Muscle of leg (tissue), 11 donors: ENCODE measurements around the gene OTOF. TPM values are rescaled to one million over a fixed set of nuclear protein-coding genes. Genes with fewer than 3 reads are reported as not detected.

Source experiments
- DNase-seq: peaks from one replicate; pipeline ENCODE4 v3.0.0; 2013
- H3K27ac ChIP-seq: one replicate; pipeline ENCODE4 v1.5.1; 2013; ENCODE audit warnings: mild to moderate bottlenecking, low read length, control low read depth
- H3K27me3 ChIP-seq: one replicate; pipeline ENCODE4 v1.6.1; 2013; ENCODE audit warnings: low read length; ENCODE audit not compliant: control insufficient read depth, insufficient read depth
- H3K36me3 ChIP-seq: one replicate; pipeline ENCODE4 v1.6.1; 2013; ENCODE audit warnings: low read length; ENCODE audit not compliant: control insufficient read depth, insufficient read depth
- H3K4me1 ChIP-seq: one replicate; pipeline ENCODE4 v1.6.1; 2013; ENCODE audit warnings: low read length; ENCODE audit not compliant: control insufficient read depth, insufficient read depth
- H3K4me3 ChIP-seq: one replicate; pipeline ENCODE4 v1.5.1; 2013; ENCODE audit warnings: low read length, control low read depth
- H3K9me3 ChIP-seq: replicated peaks from 2 replicates; pipeline ENCODE4 v1.6.1; 2013; ENCODE audit warnings: low read depth, low read length; ENCODE audit not compliant: control insufficient read depth
- WGBS: methylation state at CpG from one replicate; pipeline ENCODE4 v1.1.5; 2013; ENCODE audit warnings: missing lambda C conversion rate; ENCODE audit not compliant: insufficient coverage; 5-methylcytosine and 5-hydroxymethylcytosine counted together
- polyA plus RNA-seq, 8 donors: library from polyadenylated mRNA; unstranded; fragments of 120-200 nt; gene quantifications; one replicate each; pipeline versions ENCODE4 v1.2.1 to v1.2.3, GENCODE V29; 2013; ENCODE audit warnings: inconsistent platforms in 1 of 8, low replicate concordance in 1 of 8; ENCODE audit not compliant: insufficient read length in 8 of 8, insufficient read depth in 1 of 8
- total RNA-seq: library from RNA; stranded (reverse); fragments of 120-200 nt; gene quantifications from one replicate; pipeline ENCODE4 v1.2.4, GENCODE V29; 2013

Gene OTOF
- total and polyA plus RNA-seq, 9 donors: 8.6 to 28.0 (median 17.9) TPM

- peaks cover 2% of the 10 kb centered on the region for H3K27me3 ChIP-seq
- 78% methylated on average over 7 of the region's 13 CpGs for WGBS
- DNase-seq: no peak
- H3K4me1 ChIP-seq: no peaks in the 10 kb centered on the region
- H3K36me3 ChIP-seq: no peaks in the 10 kb centered on the region
- no peak overlapping the region for H3K4me3 ChIP-seq
- no peak overlapping the region for H3K27ac ChIP-seq
- no peaks in the 10 kb centered on the region for H3K9me3 ChIP-seq
Measured at GRCh38 chr2:26450031-26450635, 27.8 kb downstream of the OTOF start.

GRCh38 chr2:26449278-26450030 is 28.5 kb downstream of the OTOF start:
- WGBS: 93% methylated on average over 6 of the region's 10 CpGs
- Histone ChIP-seq H3K4me1 (no peaks in the 10 kb centered on the region), H3K36me3 (no peaks in the 10 kb centered on the region), H3K27ac (no peak overlapping the region), H3K4me3 (no peak overlapping the region), H3K9me3 (no peaks in the 10 kb centered on the region), H3K27me3 (peaks cover 2% of the 10 kb centered on the region)
- no peak for DNase-seq

GRCh38 chr2:26448651-26449050 is 29.3 kb downstream of the OTOF start:
- no peak for DNase-seq
- no peaks in the 10 kb centered on the region for H3K36me3 ChIP-seq
- WGBS: 81% methylated on average over 6 of the region's 9 CpGs
- H3K27ac ChIP-seq: no peak overlapping the region
- H3K4me1 ChIP-seq: no peaks in the 10 kb centered on the region
- H3K4me3 ChIP-seq: no peak overlapping the region
- H3K27me3 ChIP-seq: no peaks in the 10 kb centered on the region
- H3K9me3 ChIP-seq: no peaks in the 10 kb centered on the region

DNA sequence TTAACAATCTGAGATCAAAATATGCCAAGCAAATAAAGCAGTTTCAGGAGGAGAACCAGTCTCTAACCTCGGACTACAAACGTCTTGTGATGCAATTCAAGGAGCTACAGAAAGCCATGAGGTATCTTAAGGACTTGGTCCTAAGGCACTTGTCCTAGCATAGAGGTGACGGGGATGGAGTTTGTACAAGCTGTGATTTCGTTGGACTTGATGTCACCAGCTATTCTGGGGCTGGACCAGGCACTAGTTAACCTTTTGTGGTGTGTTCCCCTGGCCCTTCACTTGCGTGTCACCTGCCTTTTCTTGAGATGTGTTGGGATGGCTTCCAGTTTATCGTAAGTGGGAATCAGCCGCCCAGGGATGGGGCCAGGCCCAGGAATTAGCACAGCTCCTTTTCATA is 33.7 kb downstream of the OTOF start:
- no peaks in the 10 kb centered on the region for H3K36me3 ChIP-seq
- WGBS: 78% methylated on average over 5 of the region's 7 CpGs
- no peaks in the 10 kb centered on the region for H3K27me3 ChIP-seq

DNA sequence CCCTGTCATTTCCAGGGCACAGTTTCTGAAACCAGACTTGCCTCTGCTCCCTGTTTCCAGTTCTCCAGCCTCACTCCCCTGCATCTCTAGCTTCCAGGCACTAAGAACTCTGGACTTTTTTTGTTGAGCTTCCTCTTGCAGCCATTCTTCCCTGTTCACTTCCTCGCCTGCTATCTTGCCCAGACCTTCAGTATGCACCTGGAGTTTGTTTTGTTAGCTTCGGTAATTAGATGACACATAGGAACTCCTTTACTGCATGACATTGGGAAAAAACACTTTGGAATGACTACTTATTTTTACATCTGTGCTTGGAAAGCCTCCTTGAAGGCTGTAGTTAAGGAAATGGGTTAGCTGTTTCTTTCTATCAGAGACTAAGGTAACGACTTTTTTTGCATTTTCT is 35.2 kb downstream of the OTOF start:
- no peak overlapping the region for H3K4me3 ChIP-seq
- no CpG with 5 or more reads among the region's 3 CpGs for WGBS
- no peak for DNase-seq
- no peak overlapping the region for H3K27ac ChIP-seq
- H3K9me3 ChIP-seq: no peaks in the 10 kb centered on the region
- no peaks in the 10 kb centered on the region for H3K4me1 ChIP-seq
- no peaks in the 10 kb centered on the region for H3K27me3 ChIP-seq
- H3K36me3 ChIP-seq: no peaks in the 10 kb centered on the region

More for the DNA sequence above, 33.7 kb downstream of the OTOF start:
- Histone ChIP-seq H3K4me1 (no peaks in the 10 kb centered on the region), H3K27ac (no peak overlapping the region), H3K4me3 (no peak overlapping the region), H3K9me3 (no peaks in the 10 kb centered on the region)
- DNase-seq: no peak

DNA sequence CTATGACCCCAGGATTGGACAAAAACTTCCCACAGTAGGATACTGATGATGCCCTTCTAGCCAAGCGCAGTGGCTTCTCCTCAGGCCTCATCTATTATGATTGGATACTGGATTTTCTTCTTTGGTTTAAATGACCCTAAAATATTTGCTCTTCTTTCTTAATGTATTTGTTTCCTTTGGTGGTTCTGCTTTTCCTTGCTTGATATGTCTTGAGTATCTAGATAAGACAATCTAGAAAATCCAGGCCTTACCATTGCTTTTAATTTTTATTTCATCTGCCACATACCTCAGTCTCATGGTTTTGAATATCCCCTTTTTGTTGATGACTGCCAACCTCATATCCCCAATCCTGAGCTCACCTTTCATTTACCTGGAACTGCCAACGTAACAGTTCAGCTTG is 35.6 kb downstream of the OTOF start:
- no peak for DNase-seq
- 70% methylated on average over 1 of the region's 2 CpGs for WGBS
- H3K27ac ChIP-seq: no peak overlapping the region
- no peaks in the 10 kb centered on the region for H3K9me3 ChIP-seq
- no peaks in the 10 kb centered on the region for H3K36me3 ChIP-seq
- no peak overlapping the region for H3K4me3 ChIP-seq
- no peaks in the 10 kb centered on the region for H3K27me3 ChIP-seq
- H3K4me1 ChIP-seq: no peaks in the 10 kb centered on the region

DNA sequence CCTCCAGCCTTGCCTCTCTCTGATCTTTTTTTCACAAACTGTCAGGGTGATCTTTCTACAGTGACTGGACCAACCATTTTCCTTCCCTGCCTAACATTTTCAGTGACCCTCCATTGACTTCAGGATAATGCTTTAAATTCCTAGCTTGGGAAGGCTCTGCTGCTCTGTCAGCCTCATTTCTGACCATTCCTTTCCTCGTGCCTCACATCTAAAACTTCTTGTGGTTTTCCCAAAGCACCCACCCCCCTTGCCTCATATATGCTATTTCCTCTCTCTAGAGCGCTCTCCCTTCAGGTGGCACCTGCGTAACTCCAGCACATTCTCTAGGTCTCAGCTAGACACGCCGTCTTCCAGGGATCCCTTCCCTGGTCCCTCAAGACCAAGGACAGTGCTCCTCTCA is 39.0 kb downstream of the OTOF start:
- Histone ChIP-seq H3K9me3 (no peaks in the 10 kb centered on the region), H3K4me3 (no peak overlapping the region), H3K27ac (no peak overlapping the region), H3K4me1 (no peaks in the 10 kb centered on the region), H3K27me3 (no peaks in the 10 kb centered on the region), H3K36me3 (no peaks in the 10 kb centered on the region)
- DNase-seq: no peak
- 75% methylated on average over 5 of the region's 5 CpGs for WGBS

DNA sequence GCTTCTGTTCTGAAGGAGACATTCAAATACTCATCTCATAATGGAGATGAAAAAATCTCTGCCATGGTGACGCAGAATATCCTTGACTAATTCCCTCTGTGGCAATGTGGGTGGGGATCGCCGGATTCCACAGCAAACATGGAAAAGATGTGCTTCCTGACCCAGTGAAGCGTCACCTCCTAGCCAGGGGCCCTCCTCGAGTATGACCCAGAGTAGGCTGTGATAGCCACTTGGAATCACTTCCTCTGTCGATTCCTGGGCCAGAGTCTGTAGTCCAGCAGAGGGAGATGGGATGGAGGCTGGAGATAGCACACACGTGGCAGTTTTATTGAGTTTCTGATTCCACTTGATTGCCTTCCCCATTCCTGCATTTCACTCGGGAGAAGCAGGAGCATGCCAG is 39.4 kb downstream of the OTOF start:
- DNase-seq: no peak
- no peak overlapping the region for H3K27ac ChIP-seq
- no peaks in the 10 kb centered on the region for H3K4me1 ChIP-seq
- no peak overlapping the region for H3K4me3 ChIP-seq
- no peaks in the 10 kb centered on the region for H3K36me3 ChIP-seq
- WGBS: 40% methylated on average over 7 of the region's 8 CpGs
- H3K9me3 ChIP-seq: no peaks in the 10 kb centered on the region
- H3K27me3 ChIP-seq: no peaks in the 10 kb centered on the region

DNA sequence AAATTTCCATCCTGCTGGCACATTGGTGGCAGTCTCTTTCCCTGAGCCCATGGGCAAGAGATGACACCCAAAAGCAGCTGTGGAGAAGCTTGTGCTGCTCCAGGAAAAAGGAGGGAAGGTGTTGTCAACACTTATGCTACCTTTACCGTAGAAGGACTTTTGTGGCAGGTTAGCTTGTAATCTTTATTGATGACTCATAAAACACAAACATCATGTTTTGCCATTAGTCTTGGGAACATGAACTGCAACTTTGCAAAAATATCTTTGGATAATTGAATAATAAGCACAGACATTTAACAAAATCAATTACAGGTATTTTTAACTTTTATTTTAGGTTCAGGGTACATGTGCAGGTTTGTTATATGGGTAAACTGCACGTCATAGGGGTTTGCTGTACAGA is 42.8 kb downstream of the OTOF start:
- DNase-seq: no peak
- H3K4me1 ChIP-seq: peaks cover 4% of the 10 kb centered on the region
- WGBS: no CpG with 5 or more reads among the region's 2 CpGs
- H3K27me3 ChIP-seq: no peaks in the 10 kb centered on the region
- H3K9me3 ChIP-seq: no peaks in the 10 kb centered on the region
- H3K36me3 ChIP-seq: no peaks in the 10 kb centered on the region
- no peak overlapping the region for H3K27ac ChIP-seq
- no peak overlapping the region for H3K4me3 ChIP-seq

DNA sequence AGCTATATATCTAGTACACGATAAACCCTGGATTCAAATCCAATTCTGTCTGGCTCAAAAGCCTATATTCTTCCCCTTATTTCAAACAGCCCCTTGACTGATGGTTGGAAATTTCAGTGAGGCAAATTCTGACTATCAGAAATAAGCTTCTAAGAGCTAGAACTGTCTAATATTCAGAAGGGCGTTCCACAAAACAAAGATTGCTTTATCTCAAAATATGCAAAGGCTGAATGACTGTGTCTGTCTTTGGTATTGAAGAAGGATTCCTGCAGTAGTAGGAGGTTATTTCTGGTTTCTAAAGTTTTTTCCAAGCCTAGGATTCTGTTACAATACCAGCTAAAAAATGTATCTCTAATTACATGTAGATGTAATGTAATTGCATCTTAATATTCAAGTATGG is 45.1 kb downstream of the OTOF start:
- H3K9me3 ChIP-seq: no peaks in the 10 kb centered on the region
- no peak for DNase-seq
- no CpG with 5 or more reads among the region's 2 CpGs for WGBS

More for the DNA sequence above, 45.1 kb downstream of the OTOF start:
- no peaks in the 10 kb centered on the region for H3K36me3 ChIP-seq
- no peaks in the 10 kb centered on the region for H3K27me3 ChIP-seq
- H3K4me1 ChIP-seq: peaks cover 5% of the 10 kb centered on the region
- no peak overlapping the region for H3K27ac ChIP-seq
- no peak overlapping the region for H3K4me3 ChIP-seq
